ENCODE data around the gene HSH2D.
A peak's percentile ranks its signal among the peaks of the same experiment; 100 is the strongest.

HSH2D gene

GRCh38 chr19:16121141-16121540, 22.3 kb upstream of the HSH2D start:
- DNase-seq = no peak

- no peak for DNase-seq
Measured at GRCh38 chr19:16121967-16122366, 21.5 kb upstream of the HSH2D start.

GRCh38 chr19:16124953-16125352, 18.5 kb upstream of the HSH2D start:
- no peak for DNase-seq

GRCh38 chr19:16125737-16126495, 17.6 kb upstream of the HSH2D start:
- DNase-seq = no peak

GRCh38 chr19:16127080-16127479, 16.4 kb upstream of the HSH2D start:
- DNase-seq = no peak

GRCh38 chr19:16127776-16128371, 15.6 kb upstream of the HSH2D start:
- no peak for DNase-seq

- DNase-seq = no peak
Measured at GRCh38 chr19:16131648-16132047, 11.8 kb upstream of the HSH2D start.

- no peak for DNase-seq
Measured at GRCh38 chr19:16133818-16134217, 9.7 kb upstream of the HSH2D start.

GRCh38 chr19:16134510-16134909, 9.0 kb upstream of the HSH2D start:
- DNase-seq = no peak

- no peak for DNase-seq
Measured at GRCh38 chr19:16135430-16136127, 7.9 kb upstream of the HSH2D start.

- peak; percentile 34 for DNase-seq
Measured at GRCh38 chr19:16136185-16136999, 7.1 kb upstream of the HSH2D start.

GRCh38 chr19:16139752-16140151, 3.7 kb upstream of the HSH2D start:
- peak; percentile 65 for DNase-seq

- DNase-seq = peak; percentile 80
Measured at GRCh38 chr19:16141043-16141442, 2.4 kb upstream of the HSH2D start.

GRCh38 chr19:16142032-16142580, 1.4 kb upstream of the HSH2D start:
- DNase-seq = no peak

GRCh38 chr19:16144216-16144581, 714 bp downstream of the HSH2D start:
- no peak for DNase-seq

- DNase-seq = no peak
Measured at GRCh38 chr19:16146112-16146511, 2.6 kb downstream of the HSH2D start.

- no peak for DNase-seq
Measured at GRCh38 chr19:16148443-16149229, 5.2 kb downstream of the HSH2D start.

GRCh38 chr19:16153582-16154336, 10.3 kb downstream of the HSH2D start:
- DNase-seq = peak; percentile 80

- DNase-seq = no peak
Measured at GRCh38 chr19:16154557-16154956, 11.1 kb downstream of the HSH2D start.

- DNase-seq = no peak
Measured at GRCh38 chr19:16155128-16155527, 11.6 kb downstream of the HSH2D start.

GRCh38 chr19:16156904-16157303, 13.4 kb downstream of the HSH2D start:
- DNase-seq = no peak
